Epithelial cell of esophagus (primary cell): ENCODE data around the gene SIRPB2.
A peak's percentile ranks its signal among the peaks of the same experiment; 100 is the strongest.

Source experiments
- DNase-seq: peaks from one replicate; pipeline ENCODE4 v3.0.0; 2010; ENCODE audit warnings: low read depth
- H3K4me3 ChIP-seq: 2 replicates; pipeline ENCODE4 v1.5.1; 2011; ENCODE audit warnings: mild to moderate bottlenecking, low read length, control low read depth
- CTCF ChIP-seq: IDR thresholded peaks from 2 replicates; pipeline ENCODE4 v1.5.1; 2011; ENCODE audit warnings: low read depth, mild to moderate bottlenecking, low read length, control low read depth, inconsistent platforms; ENCODE audit not compliant: insufficient read depth; ENCODE audit errors: missing control alignments

The SIRPB2 gene

DNA sequence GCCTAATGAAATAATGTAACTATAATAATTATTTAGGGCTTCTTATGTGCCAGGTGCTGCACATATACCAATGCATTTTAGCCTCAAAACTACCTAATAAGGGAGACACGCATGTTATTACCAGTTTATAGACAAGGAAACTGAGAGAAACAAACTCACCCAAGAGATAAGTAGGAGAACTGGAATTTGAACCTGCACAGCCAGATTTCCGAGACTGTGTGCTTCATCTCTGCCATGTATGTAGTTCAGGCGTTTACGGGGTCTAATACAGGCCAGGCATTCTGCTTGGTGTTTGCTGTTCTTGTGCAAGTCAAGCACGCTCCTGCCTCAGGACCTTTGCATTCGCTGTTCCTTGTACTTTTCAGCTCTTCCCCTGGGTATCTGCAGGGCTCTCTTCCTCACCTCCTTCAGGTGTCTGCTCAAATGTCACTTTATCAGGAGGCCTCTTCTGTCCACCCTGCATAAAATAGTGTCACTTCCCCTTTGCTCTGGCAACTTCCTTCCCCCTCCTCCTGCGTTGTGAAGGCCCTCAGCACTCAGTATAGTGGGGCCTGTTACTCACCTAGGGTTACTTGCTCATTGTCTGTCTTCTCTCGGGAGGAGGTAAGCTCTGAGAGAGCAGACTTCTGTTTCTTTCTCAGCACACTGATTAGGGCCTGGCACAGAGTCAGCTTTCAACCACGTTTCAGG, 18.5 kb downstream of the SIRPB2 start:
- H3K4me3 ChIP-seq = no peak overlapping the region
- TF ChIP-seq CTCF = no peak
- peak; percentile 19 for DNase-seq

GRCh38 chr20:1471242-1471641, 20.0 kb downstream of the SIRPB2 start:
- no peak for DNase-seq
- H3K4me3 ChIP-seq = no peak overlapping the region
- no peak for TF ChIP-seq CTCF

- TF ChIP-seq CTCF = peak; percentile 85
- DNase-seq = peak; percentile 98
- no peak overlapping the region for H3K4me3 ChIP-seq
Measured at GRCh38 chr20:1469925-1470571, 21.2 kb downstream of the SIRPB2 start.

DNA sequence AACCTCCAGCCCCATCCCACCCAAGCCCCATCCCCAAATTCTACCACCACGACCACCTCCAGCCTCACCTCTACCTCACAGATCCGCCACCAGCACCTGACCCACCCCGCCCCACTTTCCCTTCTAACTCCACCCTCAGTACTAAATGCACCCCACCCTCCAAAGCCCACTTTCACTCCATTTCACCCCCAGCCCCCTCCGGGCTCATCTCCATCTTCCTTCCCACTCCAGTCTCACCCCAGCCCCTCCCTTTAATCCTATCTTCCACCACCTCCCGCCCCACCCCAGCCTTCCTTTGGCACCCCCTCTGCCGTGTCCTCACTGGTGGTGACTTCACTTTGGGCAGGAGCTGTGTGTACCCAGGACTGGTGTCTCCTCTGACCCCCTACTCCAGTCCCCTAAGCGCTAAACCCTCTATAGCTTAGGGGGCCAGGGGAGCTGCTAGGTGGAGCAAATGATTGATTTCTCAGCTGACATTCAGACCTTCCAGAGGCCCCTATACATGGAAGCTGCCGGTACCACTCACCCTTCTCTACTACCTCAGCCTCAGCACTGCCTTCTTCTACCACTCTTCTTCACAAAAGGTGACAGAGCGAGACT, 21.8 kb downstream of the SIRPB2 start:
- DNase-seq = no peak
- no peak for TF ChIP-seq CTCF
- no peak overlapping the region for H3K4me3 ChIP-seq

DNA sequence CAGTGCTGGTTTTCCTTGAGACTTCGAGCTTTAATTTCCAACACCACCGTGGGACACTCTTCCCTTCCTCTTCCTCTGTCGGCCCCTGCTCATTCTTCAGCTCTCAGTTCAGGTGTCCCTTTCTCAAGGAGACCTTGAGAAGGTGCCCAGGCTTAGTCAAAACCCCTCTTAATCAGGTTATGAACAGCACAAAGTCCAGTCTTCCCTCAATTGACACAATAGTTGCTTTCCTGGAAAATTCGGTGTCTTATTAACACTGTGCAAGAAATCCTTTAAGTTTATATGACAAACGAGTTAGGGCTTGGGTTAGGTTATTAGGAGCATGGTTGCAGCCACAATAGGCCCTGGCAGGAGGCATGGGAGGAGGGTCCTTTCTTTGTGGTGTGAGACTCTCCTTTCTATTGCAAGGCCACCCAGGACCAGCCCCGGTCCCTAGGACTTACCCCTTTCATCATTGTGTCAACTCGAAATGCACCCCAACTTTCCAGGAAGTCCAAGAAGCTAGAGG, 23.0 kb downstream of the SIRPB2 start:
- no peak overlapping the region for H3K4me3 ChIP-seq
- DNase-seq = no peak
- no peak for TF ChIP-seq CTCF

GRCh38 chr20:1467355-1468116, 23.7 kb downstream of the SIRPB2 start:
- no peak overlapping the region for H3K4me3 ChIP-seq
- DNase-seq = no peak
- TF ChIP-seq CTCF = no peak
